ENCODE data around the gene DCTN4.
"Not testable (repeated sequence)": the region's sequence is repeated elsewhere in the genome, so short reads cannot be mapped to it uniquely, and the experiment has no call there.

DCTN4 gene

DNA sequence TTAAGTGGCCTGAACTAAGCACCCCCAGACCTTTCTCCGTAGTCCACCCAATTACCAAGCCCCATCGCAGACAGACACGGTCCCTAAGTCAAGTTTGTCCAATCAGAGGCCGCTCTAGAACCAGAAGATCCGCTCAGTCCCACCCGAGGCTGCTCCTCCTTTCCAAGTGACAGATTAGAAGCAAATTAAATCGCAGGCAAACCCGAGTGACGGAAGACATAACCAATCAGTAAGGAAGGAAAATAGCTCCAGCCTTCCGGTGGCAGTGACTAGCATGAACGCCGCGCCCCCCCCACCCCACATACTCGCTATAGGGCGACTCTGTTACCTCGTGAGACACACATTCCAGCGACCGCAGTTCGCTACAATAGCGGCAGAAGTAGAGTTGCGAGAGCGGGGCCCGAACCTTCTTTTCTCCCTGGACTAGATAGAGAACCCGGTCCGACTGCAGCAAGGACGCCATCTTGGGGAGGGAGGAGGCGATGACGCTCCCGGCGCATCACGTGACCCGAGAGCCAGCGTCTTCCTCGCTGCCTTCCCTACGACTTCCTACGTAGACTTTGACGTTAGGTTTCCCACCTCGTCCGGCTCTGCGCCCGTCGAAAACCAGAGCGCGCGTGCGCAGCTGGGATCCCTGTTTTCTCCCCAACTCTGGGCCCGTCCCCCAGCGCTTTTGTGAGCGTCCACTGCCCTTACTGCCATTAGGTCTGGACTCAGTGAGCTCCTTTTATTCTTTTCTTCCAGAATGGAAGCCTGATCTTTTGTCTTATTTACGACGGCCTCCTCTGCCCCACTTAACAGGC is at the start of gene DCTN4:
Gene DCTN4 (minus strand): TSS at position 487 of the 803 bp plus-strand sequence. CDS start 24 bp downstream, at position 463.
- DNase-seq (ENCODE audit: low read depth) = peak; percentile 84

DNA sequence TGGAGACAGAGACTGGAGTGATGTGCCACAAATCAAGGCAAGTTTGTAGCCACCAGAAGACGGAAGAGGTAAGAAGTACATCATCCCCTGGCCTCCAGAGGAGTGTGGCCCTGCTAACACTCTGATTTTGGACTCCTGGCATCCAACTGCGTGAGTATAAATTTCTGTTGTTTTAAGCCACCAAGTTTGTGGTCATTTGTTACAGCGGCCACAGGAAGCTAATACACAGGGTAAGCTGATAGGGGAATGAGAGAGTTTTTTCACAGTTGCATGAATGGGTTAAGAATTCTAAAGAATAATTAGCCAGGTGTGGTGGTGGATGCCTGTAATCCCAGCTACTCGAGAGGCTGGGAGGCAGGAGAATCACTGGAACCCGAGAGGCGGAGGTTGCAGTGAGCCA is 45.6 kb upstream of the DCTN4 start:
- DNase-seq (ENCODE audit: low read depth) = no peak

DNA sequence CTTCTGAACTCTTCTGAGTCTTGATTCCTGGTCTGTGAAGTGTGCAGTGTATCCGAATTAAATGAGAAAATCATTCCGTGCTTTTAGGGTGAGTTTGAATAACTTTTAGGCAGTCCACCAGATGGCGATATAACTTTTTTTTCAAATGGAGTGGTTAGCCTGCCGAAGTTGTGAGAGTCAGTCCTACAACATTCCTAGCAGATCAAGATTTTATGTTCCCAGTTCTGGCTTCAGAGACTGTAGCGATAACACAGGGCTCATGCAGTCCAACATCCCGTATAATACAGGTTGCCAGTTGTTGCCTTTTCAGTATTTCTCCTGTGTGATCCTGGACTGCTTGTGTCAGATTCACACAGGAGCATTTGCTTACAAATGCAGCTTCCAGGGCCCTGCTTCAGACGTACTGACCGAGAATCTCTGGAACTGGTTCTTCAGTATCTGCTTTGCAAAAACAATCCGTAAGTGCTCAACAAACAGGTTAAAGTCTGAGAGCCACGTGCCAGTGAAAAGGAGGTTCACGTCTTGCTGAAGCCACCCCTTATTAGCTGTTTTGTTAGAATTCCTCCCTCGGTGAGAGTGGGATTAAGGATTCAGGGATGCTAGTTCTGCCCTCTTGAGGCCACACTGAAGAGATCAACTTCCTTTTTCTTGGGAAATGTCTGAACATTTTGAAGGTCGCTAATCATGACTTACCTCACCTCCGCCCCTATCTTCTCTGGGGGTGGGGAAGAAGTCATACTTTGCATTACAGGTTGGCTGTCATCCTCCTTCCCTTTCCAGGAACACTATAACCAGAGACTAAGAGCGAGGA is 42.5 kb upstream of the DCTN4 start:
- DNase-seq (ENCODE audit: low read depth) = no peak

DNA sequence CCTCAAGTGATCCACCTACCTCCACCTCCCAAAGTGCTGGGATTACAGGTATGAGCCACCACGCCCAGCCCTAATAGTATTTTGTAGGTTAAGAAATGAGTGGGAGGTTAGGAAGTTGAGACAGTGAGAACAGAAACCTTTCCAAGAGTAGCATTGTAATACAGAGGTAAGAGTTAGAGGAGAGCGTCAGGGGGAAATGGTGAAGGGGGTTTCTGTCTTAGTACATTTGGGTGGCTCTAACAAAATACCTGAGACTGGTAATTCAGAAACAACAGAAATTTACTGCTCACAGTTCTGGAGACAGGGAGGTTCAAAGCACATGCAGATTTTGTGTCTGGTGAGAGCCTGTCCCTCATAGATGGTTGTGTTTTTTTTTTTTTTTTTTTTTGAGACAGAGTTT is 38.6 kb upstream of the DCTN4 start:
- no peak for DNase-seq (ENCODE audit: low read depth)

DNA sequence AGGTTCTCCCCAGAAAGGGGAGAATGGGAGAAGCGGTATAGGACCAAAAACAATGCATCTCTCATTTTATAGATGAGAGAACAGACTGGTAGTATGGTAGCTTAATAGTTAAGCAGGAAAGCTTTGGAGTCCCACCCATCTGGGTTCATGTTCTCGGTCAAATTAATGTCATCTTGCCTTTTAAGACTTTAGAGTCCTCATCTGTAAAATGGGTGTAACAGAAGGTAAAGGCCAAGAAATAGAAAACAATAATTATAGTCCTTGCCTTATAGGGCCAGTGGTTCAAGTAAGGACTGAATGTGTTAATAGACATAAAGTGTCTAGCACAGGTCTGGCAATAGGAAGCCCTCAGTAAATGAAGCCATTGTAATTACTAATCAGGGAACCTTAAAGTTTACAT is 36.1 kb upstream of the DCTN4 start:
- no peak for DNase-seq (ENCODE audit: low read depth)

DNA sequence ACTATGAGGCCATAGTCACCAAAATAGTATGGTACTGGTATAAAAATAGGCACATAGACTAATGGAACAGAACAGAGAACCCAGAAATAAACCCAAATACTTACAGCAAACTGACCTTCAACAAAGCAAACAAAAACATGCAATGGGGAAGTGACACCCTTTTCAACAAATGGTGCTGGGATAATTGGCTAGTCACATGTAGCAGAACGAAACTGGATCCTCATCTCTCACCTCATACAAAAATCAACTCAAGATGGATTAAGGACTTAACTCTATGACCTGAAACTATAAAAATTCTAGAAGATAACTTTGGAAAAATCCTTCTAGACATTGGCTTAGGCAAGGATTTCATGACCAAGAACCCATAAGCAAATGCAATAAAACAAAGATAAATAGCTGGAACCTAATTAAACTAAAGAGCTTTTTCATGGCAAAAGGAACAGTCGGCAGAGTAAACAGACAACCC is 34.6 kb upstream of the DCTN4 start:
- not testable (repeated sequence) for DNase-seq (ENCODE audit: low read depth)

DNA sequence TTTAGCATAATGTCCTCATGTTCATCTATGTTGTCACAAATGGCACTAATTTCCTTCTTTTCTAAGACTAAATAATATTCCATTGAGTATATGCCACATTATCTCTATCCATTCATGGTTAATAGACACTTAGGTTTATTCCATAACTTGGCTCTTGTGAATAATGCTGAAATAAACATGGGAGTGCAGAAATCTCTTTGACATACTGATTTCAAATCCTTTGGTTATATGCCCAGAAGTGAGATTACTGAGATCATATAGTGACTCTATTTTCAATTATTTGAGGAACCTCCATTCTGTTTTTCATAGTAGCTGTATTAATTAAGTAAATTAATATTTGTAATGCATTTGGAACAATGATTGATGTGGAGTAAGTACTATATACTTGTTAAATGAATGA is 32.7 kb upstream of the DCTN4 start:
- DNase-seq (ENCODE audit: low read depth) = no peak

DNA sequence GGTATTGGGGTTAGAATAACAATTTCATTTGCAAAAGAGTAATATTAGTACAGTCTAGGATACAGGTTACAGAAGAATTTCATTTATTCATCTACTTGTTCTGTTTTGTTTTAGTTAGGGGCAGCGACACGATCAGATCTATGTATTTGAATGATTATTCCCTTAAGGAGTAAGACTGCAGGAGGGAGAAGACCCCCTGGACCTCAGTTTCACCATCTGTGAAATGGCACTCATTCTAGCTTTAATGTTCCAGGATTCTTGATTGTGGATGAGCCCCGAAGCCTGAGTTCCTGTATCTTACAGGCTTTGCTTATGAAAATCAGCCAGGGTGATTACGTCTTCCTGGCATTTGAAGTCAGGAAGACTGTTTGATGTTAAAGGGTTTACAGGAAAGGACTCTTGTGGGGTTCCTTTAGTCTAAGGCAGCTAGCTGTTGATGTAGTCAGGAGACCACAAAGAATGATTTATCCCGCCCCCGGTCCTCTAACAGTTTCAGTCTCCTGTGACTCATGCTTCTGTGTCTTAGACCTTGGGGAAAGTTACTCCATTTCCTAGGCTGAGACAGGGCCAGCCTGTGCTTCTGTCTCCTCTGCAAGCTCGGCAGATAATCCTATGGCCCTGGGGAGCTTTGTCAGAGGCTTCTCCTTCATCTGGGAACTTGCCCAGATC is 31.3 kb upstream of the DCTN4 start:
- peak; percentile 21 for DNase-seq (ENCODE audit: low read depth)

DNA sequence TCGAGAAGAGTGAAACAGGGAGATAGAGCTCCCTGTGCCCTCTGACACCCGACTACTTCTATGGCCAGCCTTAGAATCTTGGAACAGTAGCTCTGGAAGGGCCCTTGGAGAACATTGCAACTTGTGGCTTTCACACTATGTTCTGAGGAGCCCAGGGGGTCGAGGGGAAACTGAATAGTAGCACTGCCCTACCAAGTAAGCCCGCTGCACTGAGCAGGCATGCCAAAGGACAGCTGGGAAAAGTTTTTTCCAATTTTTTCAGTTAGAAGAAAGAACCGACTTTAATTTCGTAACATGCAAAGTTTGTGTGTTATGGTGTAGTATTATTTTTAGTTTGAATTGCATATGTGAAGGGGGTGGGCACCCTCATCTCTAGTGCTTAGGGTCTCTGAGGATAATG is 30.6 kb upstream of the DCTN4 start:
- DNase-seq (ENCODE audit: low read depth) = no peak

DNA sequence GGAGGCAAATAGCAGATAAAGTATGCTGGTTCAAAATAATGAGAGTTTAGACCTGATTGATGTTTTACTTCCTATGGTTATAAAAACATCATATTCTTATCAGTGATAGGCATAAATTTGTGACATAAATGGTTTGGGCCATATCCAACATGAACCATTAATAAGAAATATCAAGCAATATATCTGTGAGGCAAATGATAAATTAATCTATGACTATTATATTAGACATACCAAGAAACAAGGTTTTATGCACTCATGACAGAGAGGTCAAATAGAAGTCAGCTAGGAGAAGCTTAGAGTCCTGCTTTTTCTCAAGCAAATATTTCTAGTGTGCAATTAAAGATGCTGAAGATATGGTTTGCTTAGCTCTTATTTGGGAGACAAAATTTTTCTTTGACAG is 30.2 kb upstream of the DCTN4 start:
- DNase-seq (ENCODE audit: low read depth) = no peak

DNA sequence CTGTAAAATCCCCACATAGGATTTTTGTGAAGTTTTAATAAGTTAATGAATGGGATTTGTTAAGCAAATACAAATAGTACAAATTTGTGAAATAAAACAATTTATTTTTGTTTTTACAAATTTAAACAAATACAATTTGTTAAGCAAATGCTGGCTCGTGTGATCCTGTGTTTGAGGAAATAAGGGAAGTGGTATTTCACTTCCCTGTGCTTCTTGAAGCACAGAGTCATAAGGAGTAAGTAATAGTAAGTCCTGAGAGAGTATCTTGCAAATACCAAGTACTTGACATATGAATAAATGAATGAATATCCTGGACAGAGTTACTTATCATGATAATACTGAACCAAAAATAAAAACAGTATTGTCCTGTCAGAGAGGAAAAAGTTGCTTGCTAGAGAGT is 28.8 kb upstream of the DCTN4 start:
- DNase-seq (ENCODE audit: low read depth) = no peak

DNA sequence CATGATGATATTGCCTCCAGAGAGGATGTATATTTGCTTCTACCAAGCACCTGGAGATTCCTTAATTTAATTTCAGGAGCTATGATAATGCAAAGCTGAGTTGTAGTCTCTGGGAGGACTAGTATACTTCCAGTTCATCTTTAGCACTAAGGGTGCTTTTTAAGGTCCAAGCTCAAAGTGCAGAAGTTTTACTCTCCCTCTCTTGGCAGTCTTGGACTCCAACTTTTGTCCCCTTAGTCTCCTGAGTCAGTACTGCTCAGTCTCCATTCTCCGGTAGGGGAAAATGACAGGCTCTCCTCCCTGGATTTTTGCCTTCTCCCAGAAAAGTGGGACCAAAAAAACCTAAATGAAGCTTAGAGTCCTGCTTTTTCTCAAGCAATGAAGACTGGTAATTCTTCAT is 28.1 kb upstream of the DCTN4 start:
- no peak for DNase-seq (ENCODE audit: low read depth)

DNA sequence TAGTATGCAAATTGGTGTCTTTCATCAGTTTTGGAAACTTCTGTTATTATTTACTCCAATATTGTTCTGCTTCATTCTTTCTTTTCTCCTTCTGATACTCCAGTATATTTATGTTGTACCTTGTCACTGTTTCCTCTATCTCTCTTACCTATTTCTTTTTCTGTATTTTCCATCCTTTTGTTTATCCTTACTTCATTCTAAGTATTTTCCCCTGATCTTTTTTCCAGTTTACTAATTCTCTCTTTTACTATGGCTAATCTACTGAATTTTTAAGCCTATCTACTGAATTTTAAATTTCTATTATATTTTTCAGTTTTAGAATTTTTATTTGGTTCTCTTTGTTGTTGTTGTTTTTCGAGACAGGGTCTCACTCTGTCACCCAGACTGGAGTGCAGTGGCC is 27.1 kb upstream of the DCTN4 start:
- no peak for DNase-seq (ENCODE audit: low read depth)

DNA sequence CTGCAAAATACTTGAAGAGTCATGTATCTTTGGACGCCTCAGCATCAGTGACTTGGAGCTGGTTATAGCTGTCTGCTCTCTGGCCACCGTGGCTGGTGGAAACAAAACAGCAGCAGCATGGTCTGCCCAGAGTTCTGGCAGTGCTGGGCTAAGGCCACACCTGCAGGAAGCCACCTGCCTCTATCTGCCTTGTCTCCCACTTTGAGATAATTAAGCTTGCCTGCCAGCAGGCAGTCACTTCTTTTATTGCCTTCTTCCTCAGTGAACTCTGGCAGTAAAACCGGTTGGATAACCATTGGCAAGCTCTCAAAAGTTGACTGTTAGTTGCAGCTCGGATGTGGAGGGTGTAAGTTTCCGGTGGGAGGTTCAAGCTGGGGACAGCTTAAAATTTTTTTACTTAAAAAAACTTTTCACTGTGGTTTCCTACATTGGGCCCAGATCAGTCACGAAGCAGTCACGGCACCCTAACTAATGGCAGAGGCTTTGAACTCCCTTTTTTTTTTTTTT is 24.7 kb upstream of the DCTN4 start:
- DNase-seq (ENCODE audit: low read depth) = peak; percentile 35

DNA sequence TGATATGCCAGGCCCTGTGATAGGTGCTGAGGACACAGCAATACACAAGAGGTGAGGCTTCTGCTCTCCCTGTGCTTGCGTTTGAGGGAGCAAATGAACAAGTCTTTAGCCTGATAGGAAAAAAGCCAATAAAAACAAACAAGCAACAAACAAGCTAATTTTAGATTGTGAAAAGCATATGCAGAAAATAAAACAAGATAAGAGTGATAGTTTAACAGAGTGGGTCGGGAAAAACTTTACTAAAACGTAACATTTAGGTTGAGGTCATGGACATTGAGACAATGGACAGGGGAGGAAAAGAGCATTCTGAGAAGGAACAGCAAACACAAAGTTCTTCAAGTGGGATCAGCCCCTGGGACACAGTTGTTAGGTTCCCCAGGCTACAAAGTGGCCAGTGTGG is 24.0 kb upstream of the DCTN4 start:
- no peak for DNase-seq (ENCODE audit: low read depth)

DNA sequence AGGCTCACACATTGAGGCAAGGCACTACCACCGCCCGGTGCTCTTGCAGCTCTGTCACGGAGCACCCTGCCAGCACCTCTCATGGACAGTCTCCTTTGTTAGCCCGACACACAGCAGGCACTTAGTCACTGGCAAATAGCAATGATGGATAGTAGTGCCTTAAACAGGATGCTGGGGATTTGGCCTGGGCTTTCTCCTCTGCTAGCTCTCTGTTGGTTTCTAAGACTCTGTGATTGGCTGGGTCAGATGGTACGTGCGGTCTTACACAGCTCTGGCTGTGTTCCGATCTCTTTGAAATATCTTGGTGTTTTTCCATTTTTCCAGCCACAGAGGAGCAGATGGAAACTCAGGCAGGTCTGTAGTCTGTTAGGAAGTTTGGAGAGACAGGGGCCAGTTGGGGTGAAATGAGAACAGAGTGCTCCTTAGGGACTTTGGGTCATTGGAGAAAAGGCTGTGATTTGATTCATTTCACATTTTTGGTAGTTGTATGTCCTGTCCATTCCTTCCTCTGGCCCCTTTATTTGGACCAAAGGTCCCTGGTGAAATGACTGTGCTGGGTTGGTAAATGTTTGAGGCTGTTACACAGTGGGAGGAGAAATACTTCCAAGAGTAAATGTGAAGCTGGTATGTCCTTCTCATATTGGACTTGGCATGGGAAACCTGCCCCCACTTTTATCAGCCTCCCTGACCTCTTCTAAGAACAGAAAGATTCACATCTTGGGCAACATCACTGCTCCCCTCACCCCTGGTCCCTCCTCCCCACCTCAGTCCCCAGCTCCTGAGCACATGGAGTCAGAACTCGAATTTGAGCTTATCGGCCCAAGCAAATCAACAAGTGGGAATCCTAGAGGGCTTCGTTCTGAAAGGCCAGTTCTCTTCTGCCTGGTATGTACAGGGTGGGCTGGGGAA is 23.1 kb upstream of the DCTN4 start:
- no peak for DNase-seq (ENCODE audit: low read depth)

DNA sequence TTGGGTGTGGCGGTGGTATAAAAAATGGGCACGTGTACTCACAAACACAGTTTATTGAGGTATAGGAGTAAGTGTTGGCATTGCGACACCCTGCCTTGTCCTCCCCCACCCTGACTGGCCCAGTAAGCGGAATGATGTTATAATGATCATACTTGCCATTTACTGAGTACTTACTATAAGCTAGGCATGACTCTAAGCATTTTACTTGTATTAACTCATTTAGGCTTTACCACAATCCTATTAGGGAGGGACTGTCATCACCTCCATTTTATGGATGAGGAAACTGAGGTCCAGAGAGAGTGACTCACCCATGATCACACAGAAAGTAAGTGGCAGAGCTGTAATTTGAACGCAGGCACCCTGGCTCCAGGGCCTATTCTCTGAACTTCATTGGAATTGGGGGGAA is 22.0 kb upstream of the DCTN4 start:
- DNase-seq (ENCODE audit: low read depth) = no peak

DNA sequence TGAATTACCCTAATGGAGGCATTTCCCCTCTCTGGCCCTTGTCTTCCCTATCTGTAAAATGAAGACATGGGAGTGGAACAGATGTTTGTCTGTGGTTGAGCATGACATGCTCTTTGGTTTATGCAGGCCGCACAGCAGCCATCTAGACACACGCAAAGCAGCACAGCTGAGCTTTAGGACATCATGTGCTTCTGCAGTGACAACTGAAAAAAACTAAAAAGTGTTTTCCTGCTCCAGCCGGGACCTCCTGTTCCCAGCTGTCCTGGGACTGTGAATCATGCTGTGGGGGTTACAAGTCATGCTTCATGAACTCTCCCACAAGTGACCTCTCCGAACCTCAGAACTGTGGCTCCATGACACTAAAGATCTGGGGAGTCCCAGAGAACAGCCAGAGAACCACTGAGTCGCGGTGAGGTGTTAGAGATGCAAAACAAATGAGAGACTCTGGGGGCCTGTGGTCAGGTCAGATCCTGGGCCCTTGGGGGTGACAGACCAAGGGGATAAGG is 21.4 kb upstream of the DCTN4 start:
- no peak for DNase-seq (ENCODE audit: low read depth)

DNA sequence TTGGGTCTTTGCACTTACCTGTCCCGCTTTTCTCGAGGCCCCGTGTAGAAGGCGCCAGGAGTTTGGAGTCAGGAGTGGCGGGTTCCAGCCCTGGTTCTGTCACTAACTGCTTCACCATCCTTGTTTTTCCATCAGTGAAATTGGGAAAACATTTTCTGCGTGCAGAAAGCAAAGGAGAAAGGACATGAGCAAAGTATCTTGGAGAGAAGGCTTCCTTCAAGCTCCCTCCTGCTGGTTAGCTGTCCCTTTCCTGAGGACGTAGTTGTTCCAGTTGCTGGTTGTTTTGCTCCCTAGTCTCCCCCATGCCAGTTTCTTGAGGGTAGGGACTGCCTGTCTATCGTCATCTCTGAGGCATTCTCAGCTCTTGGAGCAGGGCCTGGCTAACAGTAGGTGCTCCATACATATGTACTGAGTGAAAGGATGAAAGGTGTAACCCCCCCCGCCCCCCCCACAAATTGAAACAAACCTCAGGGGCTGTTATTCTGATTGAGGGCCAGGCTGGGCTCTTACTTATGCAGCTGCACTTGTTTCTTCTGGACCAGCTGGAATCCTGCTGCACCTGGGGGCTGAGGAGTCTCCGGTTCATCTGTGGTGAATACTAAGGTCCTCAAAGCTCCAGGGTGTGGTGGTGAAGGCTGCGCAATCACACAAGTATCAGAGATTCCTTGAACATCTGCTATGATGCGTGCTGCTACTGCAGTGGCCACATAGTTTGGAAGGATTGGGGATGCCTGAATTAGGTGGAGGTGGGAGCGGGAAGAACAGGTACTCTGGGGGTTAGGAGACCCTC is 20.8 kb upstream of the DCTN4 start:
- DNase-seq (ENCODE audit: low read depth) = no peak

Measured in activated T-cell treated with anti-CD3 and anti-CD28 coated beads for 1 hour (primary cell).